GM21717 (cell line): Measurements from ENCODE around the gene SYCE3.
"Not testable (repeated sequence)": the region's sequence is repeated elsewhere in the genome, so short reads cannot be mapped to it uniquely, and the experiment has no call there.

ENCODE experiments used
- ATAC-seq: cut with Tn5 transposase; IDR thresholded peaks from one replicate; pipeline ENCODE4 v1.9.1; 2021; ENCODE audit warnings: mild to moderate bottlenecking, moderate library complexity; ENCODE audit not compliant: unreplicated experiment

The SYCE3 gene

DNA sequence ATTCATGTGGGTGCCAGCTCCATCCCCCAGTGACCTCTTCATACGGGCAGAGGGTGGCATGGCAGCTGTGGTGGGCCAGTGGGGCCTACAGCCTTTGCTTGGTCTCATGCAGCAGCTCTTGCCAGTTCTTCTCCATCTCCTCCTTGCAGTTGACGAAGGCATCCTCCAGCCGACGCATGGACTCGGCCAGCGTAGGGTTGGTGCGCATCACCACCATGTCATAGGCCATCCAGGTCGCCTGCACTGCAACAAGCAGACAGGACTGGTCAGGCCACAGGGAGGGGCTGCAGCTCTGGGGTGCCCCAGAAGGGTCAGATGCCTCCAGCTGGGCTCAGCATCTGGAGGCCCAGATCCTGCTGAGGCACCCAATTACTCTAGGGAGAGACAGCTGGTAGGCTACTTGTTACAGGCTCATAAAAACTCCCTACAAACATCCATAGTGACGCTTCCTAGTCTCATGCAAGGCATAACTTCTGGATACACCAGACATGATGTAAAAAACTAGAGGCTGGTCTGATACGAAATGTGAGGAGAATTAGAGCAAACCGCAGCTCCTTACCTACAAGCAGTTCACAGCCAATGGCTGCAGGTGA lies 11.5 kb downstream of the SYCE3 start:
- no peak for ATAC-seq

- no peak for ATAC-seq
Observed at GRCh38 chr22:50550395-50550794, 12.3 kb downstream of the SYCE3 start.

GRCh38 chr22:50548921-50549790 lies 13.6 kb downstream of the SYCE3 start:
- ATAC-seq, result no peak

DNA sequence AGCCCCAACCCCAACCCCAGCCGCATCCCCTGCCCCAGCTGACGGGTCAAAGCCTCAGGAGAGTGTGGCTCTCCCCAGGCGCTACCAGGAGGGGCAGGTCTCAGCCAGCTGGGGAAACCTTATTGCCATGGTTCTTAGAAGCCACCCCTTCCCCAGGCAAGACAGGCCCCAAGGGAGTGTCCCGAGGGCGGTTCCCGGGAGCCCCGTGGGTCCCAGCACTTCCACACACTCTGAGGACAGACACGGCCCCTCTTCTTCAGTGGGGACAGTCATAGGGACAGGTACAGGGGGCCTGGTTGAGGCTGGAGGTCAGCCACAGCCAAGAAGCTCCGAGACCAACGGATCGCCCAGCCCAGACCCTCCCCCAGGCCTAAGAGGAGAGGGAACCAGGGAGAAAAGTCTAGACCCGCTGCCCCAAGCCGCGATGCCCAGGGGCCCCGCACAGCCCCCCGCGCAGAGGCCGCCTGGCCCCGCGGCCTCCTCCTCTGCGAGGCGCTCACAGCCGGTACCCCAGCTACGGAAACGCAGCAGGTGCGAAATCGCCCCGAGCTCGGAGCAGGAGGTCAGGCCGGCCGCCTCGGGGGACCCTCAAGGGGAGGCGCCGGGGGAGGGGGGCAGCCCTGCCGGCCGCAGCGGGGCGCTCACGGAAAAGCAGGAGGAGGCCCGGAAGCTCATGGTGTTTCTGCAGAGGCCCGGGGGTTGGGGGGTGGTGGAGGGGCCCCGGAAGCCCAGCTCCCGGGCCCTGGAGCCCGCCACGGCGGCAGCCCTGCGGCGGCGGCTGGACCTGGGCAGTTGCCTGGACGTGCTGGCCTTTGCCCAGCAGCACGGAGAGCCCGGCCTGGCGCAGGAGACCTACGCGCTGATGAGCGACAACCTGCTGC lies 14.4 kb downstream of the SYCE3 start:
- no peak for ATAC-seq

DNA sequence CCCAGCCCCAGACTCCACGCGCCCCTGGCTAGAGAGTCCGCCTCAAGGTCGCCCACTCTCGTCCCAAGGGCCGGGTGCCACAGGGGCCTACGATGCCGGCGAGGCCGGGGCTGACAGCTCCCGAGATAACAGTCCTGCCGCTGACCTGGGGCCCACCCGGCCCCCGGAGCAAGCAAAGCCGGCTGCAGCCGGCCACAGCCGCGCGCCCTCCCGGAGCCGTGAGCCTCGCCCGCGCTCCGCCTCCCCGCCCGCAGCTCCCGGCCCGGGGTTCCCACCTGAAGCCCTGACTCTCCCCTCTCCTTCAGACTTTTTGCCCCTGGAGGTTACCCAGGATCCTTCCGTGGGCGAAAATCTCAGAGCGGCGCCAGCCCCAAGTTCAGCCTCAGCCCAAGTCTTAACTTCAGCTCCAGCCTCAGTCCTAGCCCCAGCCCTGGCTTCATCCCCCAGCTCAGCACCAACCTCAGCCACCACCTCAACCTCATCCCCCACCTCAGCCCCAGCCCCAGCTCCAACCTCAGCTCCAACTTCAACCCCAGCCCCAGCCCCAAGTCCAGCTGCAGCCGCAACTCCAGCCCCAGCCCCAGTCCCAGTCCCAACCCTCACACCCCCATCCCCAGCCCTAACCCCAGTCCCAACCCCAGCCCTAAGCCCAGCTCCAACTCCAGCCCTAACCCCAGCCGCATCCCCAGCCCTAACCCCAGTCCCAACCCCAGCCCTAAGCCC lies 15.3 kb downstream of the SYCE3 start:
- ATAC-seq, result no peak

DNA sequence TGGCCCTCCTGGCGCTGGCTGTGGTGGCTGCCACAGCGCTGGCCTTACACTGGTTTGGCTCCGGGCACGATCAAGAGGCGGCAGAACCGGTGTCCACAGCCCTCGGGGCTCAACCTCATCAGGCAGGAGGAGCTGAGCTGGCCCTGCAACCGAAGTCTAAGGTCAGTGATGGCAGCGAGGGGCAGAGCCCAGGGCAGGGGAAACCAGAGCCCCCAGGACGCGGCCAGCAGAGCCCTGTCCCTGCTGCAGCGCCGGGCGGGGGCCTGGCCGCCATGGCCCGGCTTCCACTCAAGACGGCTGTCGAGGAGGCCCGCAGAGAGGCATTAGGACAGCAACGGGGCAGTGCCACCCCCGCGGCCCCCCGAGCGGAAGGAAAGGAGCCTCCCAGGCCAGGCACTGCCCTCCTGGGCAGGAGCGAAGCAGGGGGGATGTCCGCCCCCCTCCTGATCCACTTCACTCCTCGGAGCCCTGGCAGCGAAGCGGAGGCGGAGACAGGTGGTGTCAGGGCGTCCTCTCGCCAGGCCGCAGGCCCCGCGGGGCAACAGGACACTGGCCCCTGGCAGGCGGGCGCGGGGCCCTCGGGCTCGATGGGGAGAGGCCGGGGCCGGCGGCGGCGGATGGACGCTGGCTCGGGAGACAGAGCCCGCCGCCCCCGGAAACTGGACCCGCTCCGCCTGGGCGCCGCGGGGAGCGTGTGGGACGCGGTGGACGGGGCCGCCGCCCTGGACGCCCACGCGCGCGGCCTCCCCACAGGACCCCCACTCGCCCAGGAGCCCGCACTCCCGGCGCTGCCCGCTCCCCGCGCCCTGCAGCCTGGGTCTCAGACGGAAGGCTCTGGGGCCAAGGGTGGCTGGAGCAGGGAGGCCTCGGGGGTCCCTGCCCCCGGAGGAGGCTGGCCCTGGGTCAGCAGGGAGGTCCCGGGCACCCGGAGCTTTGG lies 16.1 kb downstream of the SYCE3 start:
- ATAC-seq, result no peak

DNA sequence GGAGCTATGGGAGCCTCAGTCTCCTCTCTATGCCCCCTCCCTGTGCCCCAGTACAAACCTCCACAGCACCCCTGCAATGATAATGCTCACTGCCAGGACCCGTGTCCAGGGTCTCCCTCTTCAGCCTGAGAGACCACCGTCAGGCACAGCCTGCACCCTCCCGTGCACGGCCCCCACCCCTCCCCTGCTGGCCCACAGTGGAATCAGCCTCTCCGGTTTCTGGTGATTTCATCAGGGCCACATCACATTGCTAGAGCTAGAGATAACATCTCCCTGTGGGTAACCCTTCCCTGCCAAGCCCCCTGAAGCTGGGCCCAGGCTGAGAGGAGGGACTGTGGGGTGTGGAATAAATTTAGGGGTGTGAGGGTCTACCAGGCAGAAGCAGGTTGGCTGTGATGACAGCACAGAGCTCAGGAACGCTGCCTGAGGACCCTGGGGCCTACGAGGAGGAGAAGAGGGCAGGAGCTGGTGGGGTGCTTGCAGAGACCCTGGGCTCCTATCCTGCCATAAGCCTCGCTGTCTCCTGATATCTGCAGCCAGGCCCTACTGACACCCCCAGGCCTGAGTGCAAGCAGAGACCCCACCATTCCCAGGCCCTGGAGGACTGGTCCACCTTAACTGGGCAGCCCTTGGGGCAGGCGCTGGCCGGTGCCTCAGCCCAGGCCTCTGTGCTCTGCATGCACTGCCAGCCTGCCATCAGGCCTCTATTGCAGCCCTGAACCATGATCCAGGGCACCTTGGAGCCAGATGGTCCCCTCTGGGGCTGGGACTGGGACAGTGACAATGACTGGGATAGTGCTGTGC lies 17.0 kb downstream of the SYCE3 start, which contains the start of gene KLHDC7B:
Gene KLHDC7B, plus strand, starts transcription at position 378 of the 804 bp plus-strand sequence. Its CDS starts 345 bp downstream, at position 723.
- no peak for ATAC-seq

DNA sequence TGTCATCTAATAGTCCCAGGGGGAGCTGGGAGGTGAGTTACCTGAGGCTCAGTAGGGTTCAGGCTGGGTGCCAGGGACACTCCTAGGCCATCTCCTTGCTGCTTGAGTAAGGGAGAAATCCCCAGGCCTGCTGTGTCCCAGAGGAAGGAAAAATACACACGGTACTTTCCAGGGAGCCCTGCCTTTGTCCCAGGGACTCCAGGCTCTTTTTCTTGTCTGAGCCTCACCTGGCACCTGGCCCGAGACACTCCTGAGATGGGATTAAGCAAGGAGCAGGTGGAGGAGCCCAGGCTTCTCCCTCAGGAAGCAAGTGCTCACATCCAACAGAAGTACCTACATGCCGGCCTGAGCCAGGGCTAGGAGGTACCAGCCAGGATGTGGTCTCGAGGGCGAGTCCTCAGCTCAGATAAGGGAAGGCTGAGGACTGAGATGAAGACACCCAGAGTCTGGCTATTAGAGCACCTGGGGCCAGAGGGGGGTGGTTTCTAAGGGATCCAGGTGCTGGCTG lies 17.9 kb downstream of the SYCE3 start:
- no peak for ATAC-seq

DNA sequence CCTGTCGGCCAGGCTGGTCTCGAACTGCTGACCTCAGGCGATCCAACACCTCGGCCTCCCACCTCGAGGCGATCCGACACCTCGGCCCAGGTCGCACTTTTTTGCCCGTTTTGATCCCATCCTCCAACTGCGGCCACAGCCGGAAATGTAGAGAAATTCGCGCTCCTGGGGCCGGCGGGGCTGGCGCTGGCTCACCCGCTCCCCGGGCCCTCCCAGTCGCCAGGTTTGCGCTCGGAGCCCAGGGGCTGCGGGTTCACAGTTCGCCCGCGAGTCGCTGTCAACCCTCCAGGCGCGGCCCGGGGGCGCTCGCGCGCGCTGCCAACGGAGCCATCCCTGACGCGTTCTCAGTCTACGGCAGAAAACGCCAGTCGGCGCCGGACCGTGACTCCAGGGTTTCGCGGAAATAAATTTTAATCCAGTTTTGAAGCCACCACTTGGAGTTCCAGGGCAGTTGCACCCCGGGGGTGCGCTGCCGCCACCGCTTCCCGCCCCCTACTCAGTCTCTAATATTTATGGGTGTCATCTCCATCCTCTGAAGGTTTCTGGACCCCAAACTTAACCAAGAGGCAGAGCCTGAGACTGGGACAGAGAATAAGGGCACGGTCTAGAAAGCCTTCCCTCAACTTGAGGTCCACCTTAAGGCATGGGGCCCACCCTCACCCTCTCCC lies 18.5 kb downstream of the SYCE3 start:
- no peak for ATAC-seq

- ATAC-seq, result peak; percentile 24
Observed at GRCh38 chr22:50542416-50542927, 20.2 kb downstream of the SYCE3 start.

DNA sequence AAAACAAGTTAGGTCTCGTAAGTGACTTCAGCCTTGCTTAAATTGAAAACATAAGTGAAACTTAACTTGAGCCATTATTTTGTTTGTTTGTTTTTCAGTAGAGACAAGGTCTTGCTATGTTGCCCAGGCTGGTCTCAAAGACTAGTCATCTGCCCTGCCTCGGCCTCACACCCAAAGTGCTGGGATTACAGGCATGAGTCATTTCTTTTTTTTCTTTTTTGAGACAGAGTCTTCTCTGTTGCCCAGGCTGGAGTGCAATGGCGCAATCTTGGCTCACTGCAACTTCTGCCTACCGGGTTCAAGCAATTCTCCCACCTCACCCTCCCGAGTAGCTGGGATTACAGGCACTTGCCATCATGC lies 21.1 kb downstream of the SYCE3 start:
- ATAC-seq, result not testable (repeated sequence)

DNA sequence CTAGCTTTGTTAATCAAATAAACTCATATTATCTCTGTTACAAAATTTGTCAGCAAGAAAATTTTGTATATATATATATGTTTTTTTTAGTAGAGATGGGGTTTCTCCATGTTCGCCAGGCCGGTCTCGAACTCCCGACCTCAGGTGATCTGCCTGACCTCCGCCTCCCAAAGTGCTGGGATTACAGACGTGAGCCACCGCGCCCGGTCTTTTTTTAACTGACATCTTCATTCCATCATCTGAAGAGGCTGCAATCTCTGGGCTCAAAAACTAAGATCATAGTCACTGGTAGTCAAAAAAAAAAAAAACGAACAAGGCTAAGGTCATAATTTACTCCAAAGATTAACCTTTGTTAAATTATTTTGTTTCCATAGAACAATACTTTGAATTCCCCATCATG lies 22.3 kb downstream of the SYCE3 start:
- ATAC-seq, result no peak

GRCh38 chr22:50537765-50538164 lies 25.0 kb downstream of the SYCE3 start:
- no peak for ATAC-seq

DNA sequence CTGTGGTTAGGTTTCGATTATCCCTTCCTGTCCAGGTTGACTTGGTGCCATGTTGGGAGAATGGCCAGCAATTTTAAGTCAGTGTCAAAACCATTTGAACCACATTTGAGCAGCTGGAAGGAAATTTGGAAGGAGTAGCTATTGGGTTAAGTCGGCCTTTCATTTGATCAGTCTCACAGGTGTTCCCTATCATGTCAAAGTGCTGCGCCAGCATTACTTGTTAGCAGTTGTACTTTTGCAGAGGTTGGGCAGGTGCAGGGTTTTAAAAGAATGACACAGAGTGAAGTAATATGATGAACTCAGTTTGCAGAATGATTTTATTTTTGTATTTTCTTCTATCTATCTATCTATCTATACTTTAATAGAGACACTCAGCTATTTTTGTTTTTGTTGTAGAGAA lies 26.5 kb downstream of the SYCE3 start:
- ATAC-seq, result no peak

- no peak for ATAC-seq
Observed at GRCh38 chr22:50535113-50535512, 27.6 kb downstream of the SYCE3 start.

DNA sequence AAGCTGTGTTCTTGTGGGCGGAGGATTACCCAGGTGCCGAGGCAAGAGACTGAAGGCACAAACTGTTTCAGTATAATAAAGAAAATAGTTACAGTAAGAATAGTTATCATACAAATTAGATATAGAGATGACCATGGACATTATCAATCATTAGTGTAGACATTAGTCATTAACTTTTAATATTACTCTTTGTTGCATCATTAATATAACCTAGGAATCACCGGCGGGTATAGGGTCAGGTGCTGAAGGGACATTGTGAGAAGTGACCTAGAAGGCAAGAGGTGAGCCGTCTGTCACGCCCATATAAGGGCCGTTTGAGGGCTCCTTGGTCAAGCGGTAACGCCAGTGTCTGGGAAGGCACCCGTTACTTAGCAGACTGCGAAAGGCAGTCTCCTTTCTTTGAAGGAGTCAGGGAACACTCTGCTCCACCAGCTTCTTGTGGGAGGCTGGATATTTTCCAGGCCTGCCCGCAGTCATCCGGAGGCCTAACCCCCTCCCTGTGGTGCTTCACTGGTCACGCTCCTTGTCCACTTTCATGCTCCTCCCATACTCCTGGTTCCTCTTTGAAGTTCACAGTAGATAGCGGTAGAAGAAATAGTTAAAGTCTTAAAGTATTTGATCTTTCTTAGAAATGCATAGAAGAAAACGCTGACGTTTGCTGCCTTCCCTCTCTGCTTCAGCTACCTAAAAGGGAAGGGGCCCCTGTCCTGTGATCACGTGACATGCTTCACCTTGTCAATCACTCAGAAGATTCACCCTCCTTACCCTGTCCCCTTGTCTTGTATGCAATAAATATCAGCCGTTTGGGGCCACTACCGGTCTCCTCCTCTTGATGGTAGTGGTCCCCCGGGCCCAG lies 28.6 kb downstream of the SYCE3 start:
- not testable (repeated sequence) for ATAC-seq
